GM20000 (cell line): Measurements from ENCODE around the gene RAB11FIP4.

Experiments used
- DNase-seq: peaks from one replicate; pipeline ENCODE4 v3.0.0; 2012; ENCODE audit warnings: low spot score
- CTCF ChIP-seq: IDR thresholded peaks from 2 replicates; pipeline ENCODE4 v1.5.1; 2012; ENCODE audit warnings: mild to moderate bottlenecking, control low read depth; ENCODE audit errors: extremely low read depth, missing control alignments

Gene RAB11FIP4

DNA sequence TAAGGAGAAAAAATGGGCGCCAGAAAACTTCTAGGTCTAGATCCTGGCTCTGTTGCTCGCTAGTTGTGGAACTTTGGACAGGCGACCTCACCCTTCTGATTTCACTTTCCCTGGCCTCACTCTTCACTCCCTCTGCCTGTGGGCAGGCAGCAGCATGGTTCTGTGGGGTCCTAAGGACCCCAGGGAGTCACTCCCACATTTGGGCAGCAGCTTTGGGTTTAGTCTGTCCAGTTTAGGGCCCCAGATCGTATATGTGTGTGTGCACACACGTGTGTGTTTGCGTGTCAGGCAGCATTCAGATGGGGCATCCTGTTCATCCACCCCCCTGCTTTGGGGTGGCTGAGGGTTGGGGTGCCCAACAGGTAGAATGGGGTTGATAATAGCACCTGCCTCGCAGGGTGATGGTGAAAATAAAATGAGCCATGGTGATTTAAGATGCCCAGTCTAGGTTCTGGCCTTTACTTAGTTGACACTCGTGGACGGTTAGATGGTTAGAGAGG is 102.2 kb downstream of the RAB11FIP4 start:
- no peak for TF ChIP-seq CTCF
- DNase-seq, result no peak

- no peak for TF ChIP-seq CTCF
- DNase-seq, result peak; percentile 73
Measured at GRCh38 chr17:31494259-31495021, 103.0 kb downstream of the RAB11FIP4 start.

GRCh38 chr17:31495022-31495885 is 103.8 kb downstream of the RAB11FIP4 start:
- DNase-seq, result no peak
- TF ChIP-seq CTCF, result no peak

DNA sequence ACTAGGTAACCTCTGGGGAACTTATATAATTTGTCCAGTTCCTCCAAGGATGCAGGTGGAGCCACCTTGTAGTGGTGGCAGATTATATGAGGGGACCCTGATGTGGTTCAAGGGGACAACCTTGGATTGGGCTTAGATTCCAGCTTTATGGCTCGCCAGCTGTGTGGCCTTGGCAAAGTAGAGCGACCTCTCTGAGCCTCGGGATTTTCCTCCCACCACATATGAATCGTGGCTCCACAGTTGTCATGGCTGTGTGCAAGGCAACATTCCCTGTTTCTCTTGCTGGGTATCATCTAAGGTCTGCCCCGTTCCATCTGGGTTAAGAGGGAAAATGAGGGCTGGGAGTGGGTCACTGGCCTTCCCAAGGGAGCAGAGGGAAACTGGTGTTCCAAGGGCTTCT is 104.6 kb downstream of the RAB11FIP4 start:
- no peak for TF ChIP-seq CTCF
- DNase-seq, result no peak

GRCh38 chr17:31496601-31497000 is 105.1 kb downstream of the RAB11FIP4 start:
- TF ChIP-seq CTCF, result no peak
- DNase-seq, result no peak

GRCh38 chr17:31497431-31497830 is 106.0 kb downstream of the RAB11FIP4 start:
- no peak for TF ChIP-seq CTCF
- no peak for DNase-seq
